ENCODE measurements around the gene SLC39A12. TPM values are rescaled to one million over a fixed set of nuclear protein-coding genes. Genes with fewer than 3 reads are reported as not detected.

SLC39A12 gene
- total and polyA plus RNA-seq, 8 donors = 0.05 TPM; not detected in 7

- Histone ChIP-seq H3K9me3 (no peaks in the 10 kb centered on the region), H3K4me1 (no peaks in the 10 kb centered on the region), H3K27ac (peak overlapping the region in 1 of 4 donors; percentile 19), H3K36me3 (no peaks in the 10 kb centered on the region), H3K4me3 (no peak overlapping the region), H3K27me3 (no peaks in the 10 kb centered on the region)
- intact Hi-C loops (cut with DNase I) = no loop called here
- TF ChIP-seq CTCF (IDR thresholded peaks at IDR 0.05) = no peak
- DNase-seq (no peak), ATAC-seq (no peak), FAIRE-seq (no peak)
- WGBS, 2 donors = 77 to 88% methylated on average over 7 of the region's 7 CpGs
Observed at GRCh38 chr10:17958049-17958448, 6.3 kb downstream of the SLC39A12 start.

- Histone ChIP-seq H3K4me1 (no peaks in the 10 kb centered on the region), H3K27me3 (no peaks in the 10 kb centered on the region), H3K27ac (no peak overlapping the region), H3K9me3 (no peaks in the 10 kb centered on the region), H3K4me3 (no peak overlapping the region), H3K36me3 (no peaks in the 10 kb centered on the region)
- DNase-seq = no peak
- no peak for ATAC-seq
- FAIRE-seq = no peak
- no peak for TF ChIP-seq CTCF (IDR thresholded peaks at IDR 0.05)
- WGBS, 2 donors = 46 to 64% methylated on average over 2 of the region's 2 CpGs
- intact Hi-C loops (cut with DNase I) = no loop called here
Observed at GRCh38 chr10:17959870-17960269, 8.2 kb downstream of the SLC39A12 start.

- DNase-seq (no peak), FAIRE-seq (no peak), ATAC-seq (peak in 1 of 4 donors; percentile 11)
- H3K9me3 ChIP-seq = no peaks in the 10 kb centered on the region
- H3K36me3 ChIP-seq = no peaks in the 10 kb centered on the region
- no peaks in the 10 kb centered on the region for H3K4me1 ChIP-seq
- TF ChIP-seq CTCF (IDR thresholded peaks at IDR 0.05) = no peak
- WGBS, 2 donors = 58 to 66% methylated on average over 4 of the region's 4 CpGs
- no peak overlapping the region for H3K4me3 ChIP-seq
- no peak overlapping the region for H3K27ac ChIP-seq
- intact Hi-C loops (cut with DNase I) = no loop called here
- no peaks in the 10 kb centered on the region for H3K27me3 ChIP-seq
Observed at GRCh38 chr10:17961551-17962422, 10.1 kb downstream of the SLC39A12 start.

- ATAC-seq (no peak), FAIRE-seq (no peak), DNase-seq (no peak)
- no peaks in the 10 kb centered on the region for H3K27me3 ChIP-seq
- H3K27ac ChIP-seq = no peak overlapping the region
- intact Hi-C loops (cut with DNase I) = no loop called here
- no peak for TF ChIP-seq CTCF (IDR thresholded peaks at IDR 0.05)
- H3K36me3 ChIP-seq = no peaks in the 10 kb centered on the region
- H3K4me1 ChIP-seq = no peaks in the 10 kb centered on the region
- H3K9me3 ChIP-seq = no peaks in the 10 kb centered on the region
- 82 to 83% methylated on average over 3 of the region's 3 CpGs for WGBS, 2 donors
- H3K4me3 ChIP-seq = no peak overlapping the region
Observed at GRCh38 chr10:17963431-17963830, 11.7 kb downstream of the SLC39A12 start.

GRCh38 chr10:17965649-17966235, 14.0 kb downstream of the SLC39A12 start:
- Histone ChIP-seq H3K9me3 (no peaks in the 10 kb centered on the region), H3K4me3 (no peak overlapping the region), H3K27me3 (no peaks in the 10 kb centered on the region), H3K4me1 (no peaks in the 10 kb centered on the region), H3K27ac (no peak overlapping the region), H3K36me3 (no peaks in the 10 kb centered on the region)
- intact Hi-C loops (cut with DNase I) = no loop called here
- TF ChIP-seq CTCF (IDR thresholded peaks at IDR 0.05) = no peak
- ATAC-seq (no peak), FAIRE-seq (no peak), DNase-seq (no peak)
- WGBS, 2 donors = 80 to 84% methylated on average over 8 of the region's 8 CpGs

Measured in pancreas (tissue), 10 donors.